Measurements from ENCODE around the gene RNU6-9.

The RNU6-9 gene

GRCh38 chr19:903266-903797 lies 10.0 kb downstream of the RNU6-9 start:
- Histone ChIP-seq H3K4me2 (ENCODE audit: insufficient read depth, low read length) (no peak overlapping the region), H3K27me3 (ENCODE audit: insufficient read depth, low read length, poor library complexity) (no peaks in the 10 kb centered on the region), H3K4me3 (ENCODE audit: low read depth in 1 of 2, low read length in 2 of 2) (no peak overlapping the region), H3K9me3 (ENCODE audit: insufficient read depth, low read length, severe bottlenecking) (no peaks in the 10 kb centered on the region), H3K4me1 (ENCODE audit: insufficient read depth, low read length) (no peaks in the 10 kb centered on the region), H3K27ac (ENCODE audit: low read length) (no peak overlapping the region), H2AFZ (ENCODE audit: low read depth, low read length) (no peak overlapping the region), H4K20me1 (ENCODE audit: insufficient read depth, low read length) (peaks cover 26% of the 10 kb centered on the region), H3K36me3 (ENCODE audit: insufficient read depth, low read length) (peaks cover 27% of the 10 kb centered on the region), H3K9ac (ENCODE audit: low read depth, low read length) (no peak overlapping the region), H3K79me2 (ENCODE audit: insufficient read depth, low read length) (peaks cover 20% of the 10 kb centered on the region)
- ATAC-seq (ENCODE audit: insufficient read depth, low read depth), result no peak
- DNase-seq, result no peak
- TF ChIP-seq EZH2 (IDR thresholded peaks at IDR 0.05; ENCODE audit: borderline replicate concordance, low read depth, low read length, severe bottlenecking) (no peak), CTCF (IDR thresholded peaks at IDR 0.05; ENCODE audit: borderline replicate concordance, extremely low read depth, low read length, poor library complexity, severe bottlenecking) (no peak)

GRCh38 chr19:904545-904944 lies 11.3 kb downstream of the RNU6-9 start:
- Histone ChIP-seq H3K9ac (ENCODE audit: low read depth, low read length) (no peak overlapping the region), H3K4me2 (ENCODE audit: insufficient read depth, low read length) (no peak overlapping the region), H3K4me1 (ENCODE audit: insufficient read depth, low read length) (peaks cover 4% of the 10 kb centered on the region; the same call in 1 of the 2 replicates), H3K4me3 (ENCODE audit: low read depth in 1 of 2, low read length in 2 of 2) (no peak overlapping the region), H3K36me3 (ENCODE audit: insufficient read depth, low read length) (peaks cover 16% of the 10 kb centered on the region; the same call in 1 of the 2 replicates), H3K27ac (ENCODE audit: low read length) (no peak overlapping the region), H3K9me3 (ENCODE audit: insufficient read depth, low read length, severe bottlenecking) (no peaks in the 10 kb centered on the region), H3K27me3 (ENCODE audit: insufficient read depth, low read length, poor library complexity) (no peaks in the 10 kb centered on the region), H4K20me1 (ENCODE audit: insufficient read depth, low read length) (peaks cover 26% of the 10 kb centered on the region), H2AFZ (ENCODE audit: low read depth, low read length) (no peak overlapping the region), H3K79me2 (ENCODE audit: insufficient read depth, low read length) (peaks cover 29% of the 10 kb centered on the region)
- no peak for ATAC-seq (ENCODE audit: insufficient read depth, low read depth)
- TF ChIP-seq EZH2 (IDR thresholded peaks at IDR 0.05; ENCODE audit: borderline replicate concordance, low read depth, low read length, severe bottlenecking) (no peak), CTCF (IDR thresholded peaks at IDR 0.05; ENCODE audit: borderline replicate concordance, extremely low read depth, low read length, poor library complexity, severe bottlenecking) (no peak)
- no peak for DNase-seq

- no peak overlapping the region for H3K27ac ChIP-seq (ENCODE audit: low read length)
- H4K20me1 ChIP-seq (ENCODE audit: insufficient read depth, low read length), result peaks cover 23% of the 10 kb centered on the region
- DNase-seq, result no peak
- no peaks in the 10 kb centered on the region for H3K9me3 ChIP-seq (ENCODE audit: insufficient read depth, low read length, severe bottlenecking)
- H3K9ac ChIP-seq (ENCODE audit: low read depth, low read length), result no peak overlapping the region
- no peak overlapping the region for H2AFZ ChIP-seq (ENCODE audit: low read depth, low read length)
- H3K36me3 ChIP-seq (ENCODE audit: insufficient read depth, low read length), result peaks cover 5% of the 10 kb centered on the region; the same call in 1 of the 2 replicates
- ATAC-seq (ENCODE audit: insufficient read depth, low read depth), result no peak
- H3K27me3 ChIP-seq (ENCODE audit: insufficient read depth, low read length, poor library complexity), result no peaks in the 10 kb centered on the region
- no peak overlapping the region for H3K4me2 ChIP-seq (ENCODE audit: insufficient read depth, low read length)
- no peak overlapping the region for H3K4me3 ChIP-seq (ENCODE audit: low read depth in 1 of 2, low read length in 2 of 2)
- no peak for TF ChIP-seq EZH2 (IDR thresholded peaks at IDR 0.05; ENCODE audit: borderline replicate concordance, low read depth, low read length, severe bottlenecking)
- TF ChIP-seq CTCF (IDR thresholded peaks at IDR 0.05; ENCODE audit: borderline replicate concordance, extremely low read depth, low read length, poor library complexity, severe bottlenecking), result no peak
- peaks cover 41% of the 10 kb centered on the region for H3K79me2 ChIP-seq (ENCODE audit: insufficient read depth, low read length)
- peaks cover 4% of the 10 kb centered on the region; the same call in 1 of the 2 replicates for H3K4me1 ChIP-seq (ENCODE audit: insufficient read depth, low read length)
Observed at GRCh38 chr19:906480-906879, 13.2 kb downstream of the RNU6-9 start.

Measured in DND-41 (cell line).